Bronchial epithelial cell (primary cell): ENCODE results near the gene NIPSNAP3A. TPM values are rescaled to one million over a fixed set of nuclear protein-coding genes. Genes with fewer than 3 reads are reported as not detected.

ENCODE experiments used
- DNase-seq: peaks from one replicate; pipeline ENCODE4 v3.0.0-alpha.2; 2010; ENCODE audit warnings: low read depth
- FAIRE-seq: peaks from 2 replicates; lab custom pipeline; 2011; peaks lifted over from hg19 to GRCh38; lab: Jason Lieb, UNC
- H3K27me3 ChIP-seq: 2 replicates; pipeline ENCODE4 v1.5.1; 2011; ENCODE audit warnings: low read length; ENCODE audit not compliant: control insufficient read depth, insufficient read depth
- H3K36me3 ChIP-seq: 2 replicates; pipeline ENCODE4 v1.5.1; 2011; ENCODE audit warnings: low read length; ENCODE audit not compliant: control insufficient read depth, insufficient read depth
- H3K4me3 ChIP-seq: 2 replicates; pipeline ENCODE4 v1.5.1; 2011; ENCODE audit warnings: mild to moderate bottlenecking, low read depth, low read length, control low read depth
- CTCF ChIP-seq: IDR thresholded peaks from 2 replicates; pipeline ENCODE4 v1.5.1; 2011; ENCODE audit warnings: mild to moderate bottlenecking, moderate library complexity, low read length, control low read depth, inconsistent platforms; ENCODE audit not compliant: insufficient read depth, severe bottlenecking
- total RNA-seq: library from RNA; depleted of rRNA; stranded (reverse); fragments of >200 nt; gene quantifications from 2 replicates; pipeline ENCODE4 v1.2.1, GENCODE V29; 2014

The NIPSNAP3A gene
- total RNA-seq, 1 donor from 2014 or later = 26.9 TPM

GRCh38 chr9:104788251-104788650, 40.8 kb downstream of the NIPSNAP3A start:
- FAIRE-seq = no peak
- Histone ChIP-seq H3K27me3 (no peaks in the 10 kb centered on the region), H3K4me3 (no peak overlapping the region), H3K36me3 (peaks cover 2% of the 10 kb centered on the region)
- TF ChIP-seq CTCF = no peak
- DNase-seq = no peak

GRCh38 chr9:104794070-104794469, 46.6 kb downstream of the NIPSNAP3A start:
- Histone ChIP-seq H3K27me3 (no peaks in the 10 kb centered on the region), H3K36me3 (no peaks in the 10 kb centered on the region), H3K4me3 (no peak overlapping the region)
- FAIRE-seq (no peak), DNase-seq (no peak)
- TF ChIP-seq CTCF = no peak

DNA sequence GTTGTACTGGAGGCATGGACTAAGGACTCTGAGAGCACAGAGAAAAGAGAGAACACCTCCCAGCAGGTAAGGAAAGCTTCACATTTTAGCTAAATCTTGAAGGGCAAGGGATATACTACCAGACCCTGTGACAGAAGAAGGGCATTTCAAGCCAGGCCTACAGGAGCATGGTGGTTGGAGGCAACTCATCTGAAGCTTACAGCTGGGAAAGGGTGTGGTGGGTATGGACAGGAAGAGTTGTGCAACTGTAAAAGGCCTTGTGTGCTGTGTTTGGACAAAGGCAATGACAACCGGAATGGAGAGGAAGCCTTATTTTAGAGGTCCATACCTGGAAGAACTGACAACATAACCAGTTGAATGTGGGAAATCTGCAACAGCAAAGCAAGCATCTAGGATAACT, 47.6 kb downstream of the NIPSNAP3A start:
- TF ChIP-seq CTCF = no peak
- Histone ChIP-seq H3K4me3 (no peak overlapping the region), H3K27me3 (no peaks in the 10 kb centered on the region), H3K36me3 (no peaks in the 10 kb centered on the region)
- DNase-seq (peak; percentile 53), FAIRE-seq (no peak)

DNA sequence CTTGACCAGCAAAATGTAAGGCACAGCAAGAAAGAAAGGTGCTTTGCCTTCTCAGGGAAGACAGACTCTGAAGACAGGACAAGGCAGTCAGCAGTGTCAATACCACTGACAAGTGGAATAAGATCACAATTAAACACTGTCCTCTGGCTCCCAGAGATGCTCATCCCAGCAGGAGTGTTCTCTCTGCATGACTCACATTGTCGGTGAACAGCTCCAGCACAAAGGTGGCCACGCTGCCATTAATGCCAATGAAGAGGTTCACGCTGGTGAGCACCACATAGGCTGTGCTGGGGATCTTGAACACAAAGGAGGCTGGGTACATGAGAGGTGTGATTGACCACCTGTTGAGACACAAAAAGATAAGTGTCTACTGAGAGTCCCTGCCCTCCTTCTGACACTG, 48.4 kb downstream of the NIPSNAP3A start:
- peaks cover 3% of the 10 kb centered on the region for H3K36me3 ChIP-seq
- H3K27me3 ChIP-seq = no peaks in the 10 kb centered on the region
- DNase-seq (no peak), FAIRE-seq (no peak)
- H3K4me3 ChIP-seq = no peak overlapping the region
- no peak for TF ChIP-seq CTCF

DNA sequence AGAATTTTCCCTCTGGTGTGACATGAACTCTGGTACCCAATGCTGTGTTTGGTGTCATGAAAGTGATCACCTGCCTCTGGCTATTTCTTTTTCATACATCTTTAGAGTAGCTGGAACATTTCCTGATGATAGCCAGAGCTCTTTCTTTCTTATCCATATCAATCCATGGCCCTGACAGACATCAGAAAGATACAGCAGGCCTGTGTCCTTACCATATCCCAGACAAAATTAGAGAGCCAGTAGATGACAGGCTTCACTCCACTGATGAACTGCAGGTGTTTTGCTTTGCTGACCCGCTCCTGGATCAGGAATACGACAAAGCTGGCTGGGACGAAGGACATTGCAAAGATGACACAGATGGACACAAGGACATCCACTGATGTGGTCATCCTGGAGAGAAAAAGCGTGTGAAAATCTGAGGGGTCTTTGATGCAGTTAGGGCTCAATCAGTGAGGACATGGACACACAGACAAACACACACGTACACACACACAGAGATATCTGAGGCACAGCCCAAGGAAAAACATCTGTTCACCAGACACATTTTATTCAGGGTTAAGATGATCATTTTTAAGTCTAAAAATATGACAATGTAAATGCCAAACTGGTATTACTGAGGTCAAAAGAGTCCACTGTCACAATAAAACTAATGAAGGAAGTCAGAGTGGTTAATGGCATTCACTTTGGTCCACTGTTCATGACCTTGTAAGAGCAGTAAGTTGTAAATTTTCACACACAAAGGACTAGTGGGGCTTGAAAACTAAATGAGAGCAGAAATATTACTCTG, 50.9 kb downstream of the NIPSNAP3A start:
- TF ChIP-seq CTCF = no peak
- Histone ChIP-seq H3K27me3 (no peaks in the 10 kb centered on the region), H3K4me3 (no peak overlapping the region), H3K36me3 (peaks cover 8% of the 10 kb centered on the region)
- FAIRE-seq (no peak), DNase-seq (no peak)
